ENCODE data around the gene MRPL24. TPM values are rescaled to one million over a fixed set of nuclear protein-coding genes. Genes with fewer than 3 reads are reported as not detected.

The MRPL24 gene
- total and polyA plus RNA-seq, 9 of the 15 experiments (the other 6 are each of a cell fraction or from before 2014, with no cell fraction given) = 74.3 to 267 (median 113) TPM

DNA sequence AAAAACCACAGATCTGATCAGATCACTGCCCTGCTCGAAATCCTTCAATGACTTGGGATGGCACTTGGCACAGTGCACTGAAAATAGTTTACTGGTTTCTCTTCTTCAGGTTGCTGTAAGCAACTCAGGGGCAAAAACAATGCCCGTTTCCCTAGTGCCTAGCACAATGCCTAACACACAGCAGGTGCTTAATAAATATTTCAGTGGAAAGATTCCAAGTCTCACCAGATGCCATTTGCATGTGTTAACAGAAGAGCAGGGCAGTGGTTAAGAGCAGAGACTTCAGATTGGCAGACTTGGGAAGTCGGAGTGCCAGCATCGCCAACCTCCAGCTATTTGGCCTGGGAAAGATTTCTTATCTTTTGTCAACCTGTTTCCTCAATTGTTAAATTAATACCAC, 23.5 kb downstream of the MRPL24 start (continued):
- TF ChIP-seq, protein P1, sequence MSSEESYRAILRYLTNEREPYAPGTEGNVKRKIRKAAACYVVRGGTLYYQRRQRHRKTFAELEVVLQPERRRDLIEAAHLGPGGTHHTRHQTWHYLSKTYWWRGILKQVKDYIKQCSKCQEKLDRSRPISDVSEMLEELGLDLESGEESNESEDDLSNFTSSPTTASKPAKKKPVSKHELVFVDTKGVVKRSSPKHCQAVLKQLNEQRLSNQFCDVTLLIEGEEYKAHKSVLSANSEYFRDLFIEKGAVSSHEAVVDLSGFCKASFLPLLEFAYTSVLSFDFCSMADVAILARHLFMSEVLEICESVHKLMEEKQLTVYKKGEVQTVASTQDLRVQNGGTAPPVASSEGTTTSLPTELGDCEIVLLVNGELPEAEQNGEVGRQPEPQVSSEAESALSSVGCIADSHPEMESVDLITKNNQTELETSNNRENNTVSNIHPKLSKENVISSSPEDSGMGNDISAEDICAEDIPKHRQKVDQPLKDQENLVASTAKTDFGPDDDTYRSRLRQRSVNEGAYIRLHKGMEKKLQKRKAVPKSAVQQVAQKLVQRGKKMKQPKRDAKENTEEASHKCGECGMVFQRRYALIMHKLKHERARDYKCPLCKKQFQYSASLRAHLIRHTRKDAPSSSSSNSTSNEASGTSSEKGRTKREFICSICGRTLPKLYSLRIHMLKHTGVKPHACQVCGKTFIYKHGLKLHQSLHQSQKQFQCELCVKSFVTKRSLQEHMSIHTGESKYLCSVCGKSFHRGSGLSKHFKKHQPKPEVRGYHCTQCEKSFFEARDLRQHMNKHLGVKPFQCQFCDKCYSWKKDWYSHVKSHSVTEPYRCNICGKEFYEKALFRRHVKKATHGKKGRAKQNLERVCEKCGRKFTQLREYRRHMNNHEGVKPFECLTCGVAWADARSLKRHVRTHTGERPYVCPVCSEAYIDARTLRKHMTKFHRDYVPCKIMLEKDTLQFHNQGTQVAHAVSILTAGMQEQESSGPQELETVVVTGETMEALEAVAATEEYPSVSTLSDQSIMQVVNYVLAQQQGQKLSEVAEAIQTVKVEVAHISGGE (CRISPR knock-in tag; IDR thresholded peaks at IDR 0.05) = no peak

DNA sequence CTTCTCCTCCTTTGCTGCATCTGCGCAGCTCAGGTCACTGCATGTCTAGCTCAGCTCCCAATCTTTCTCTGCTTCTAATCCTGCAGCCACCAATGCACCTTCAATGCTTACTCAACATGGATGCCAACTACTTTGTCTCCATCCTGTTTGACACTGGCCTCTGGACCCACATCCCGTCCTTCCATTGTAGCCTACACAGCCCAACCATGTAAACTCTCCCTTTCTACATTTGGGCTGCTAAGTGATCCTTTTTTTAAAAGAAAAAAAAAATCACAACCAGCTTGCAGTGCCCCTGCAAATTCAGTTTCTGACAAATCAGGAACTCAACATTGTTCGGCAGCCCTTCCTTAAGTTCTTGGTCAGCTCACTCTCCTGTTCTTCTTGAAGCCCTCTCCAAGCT, 26.1 kb downstream of the MRPL24 start:
- H3K27me3 ChIP-seq (ENCODE audit: control insufficient read depth in 2 of 2, insufficient read depth in 2 of 2, low read length in 2 of 2) = no peaks in the 10 kb centered on the region
- ChIA-PET POLR2A (interaction anchor here (0.7 to 4.3 kb wide), 6 partner anchors 8 to 20 kb away, joined by 3 to 21 read pairs (median 4); partner anchors contain the start of genes ISG20L2 and METTL25B), CTCF (ENCODE audit: low intra/inter-chr PET ratio) (interaction anchor here (0.9 kb wide), 1 partner anchor 94 kb away, joined by 3 read pairs; no protein-coding TSS in a partner anchor)
- H3K27ac ChIP-seq (ENCODE audit: extremely low read depth, low read depth, low read length) = no peak overlapping the region
- in situ Hi-C loops (cut with MboI) = no loop called here
- H3K4me2 ChIP-seq (ENCODE audit: insufficient read depth, low read length) = no peak overlapping the region
- no TSS peak for BruUV-seq (replicated peaks)
- H3K36me3 ChIP-seq (ENCODE audit: control insufficient read depth, insufficient read depth, low read length) = peaks cover 8% of the 10 kb centered on the region; the same call in 2 of the 3 replicates
- ATAC-seq (no peak), DNase-seq (ENCODE audit: extremely low read depth in 1 of 4, low spot score in 3 of 4) (no peak), FAIRE-seq (no peak)
- H3K4me1 ChIP-seq (replicated peaks in 1 of 2; ENCODE audit: control insufficient read depth in 2 of 2, insufficient read depth in 2 of 2, low read length in 2 of 2) = no peaks in the 10 kb centered on the region; a peak in 1 of 5 replicates
- 59% methylated on average over 3 of the region's 3 CpGs for WGBS (ENCODE audit: insufficient coverage, low coverage, missing lambda C conversion rate)
- no peak overlapping the region for H2AFZ ChIP-seq (ENCODE audit: low read depth, low read length)
- H3K79me2 ChIP-seq (ENCODE audit: control insufficient read depth, insufficient read depth, low read length) = no peaks in the 10 kb centered on the region
- H3K9me1 ChIP-seq (ENCODE audit: control insufficient read depth, insufficient read depth, low read length) = no peaks in the 10 kb centered on the region
- TF ChIP-seq, protein P2, sequence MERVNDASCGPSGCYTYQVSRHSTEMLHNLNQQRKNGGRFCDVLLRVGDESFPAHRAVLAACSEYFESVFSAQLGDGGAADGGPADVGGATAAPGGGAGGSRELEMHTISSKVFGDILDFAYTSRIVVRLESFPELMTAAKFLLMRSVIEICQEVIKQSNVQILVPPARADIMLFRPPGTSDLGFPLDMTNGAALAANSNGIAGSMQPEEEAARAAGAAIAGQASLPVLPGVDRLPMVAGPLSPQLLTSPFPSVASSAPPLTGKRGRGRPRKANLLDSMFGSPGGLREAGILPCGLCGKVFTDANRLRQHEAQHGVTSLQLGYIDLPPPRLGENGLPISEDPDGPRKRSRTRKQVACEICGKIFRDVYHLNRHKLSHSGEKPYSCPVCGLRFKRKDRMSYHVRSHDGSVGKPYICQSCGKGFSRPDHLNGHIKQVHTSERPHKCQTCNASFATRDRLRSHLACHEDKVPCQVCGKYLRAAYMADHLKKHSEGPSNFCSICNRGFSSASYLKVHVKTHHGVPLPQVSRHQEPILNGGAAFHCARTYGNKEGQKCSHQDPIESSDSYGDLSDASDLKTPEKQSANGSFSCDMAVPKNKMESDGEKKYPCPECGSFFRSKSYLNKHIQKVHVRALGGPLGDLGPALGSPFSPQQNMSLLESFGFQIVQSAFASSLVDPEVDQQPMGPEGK (CRISPR knock-in tag; IDR thresholded peaks at IDR 0.05; ENCODE audit: borderline replicate concordance) = no peak
- TF ChIP-seq NFRKB (IDR thresholded peaks at IDR 0.05; ENCODE audit: low read depth) (no peak), RUNX1 (IDR thresholded peaks at IDR 0.05; ENCODE audit: low read depth) (no peak), ZFX (CRISPR knock-in tag; IDR thresholded peaks at IDR 0.05) (no peak), GABPA (tag; conservative IDR thresholded peaks at IDR 0.05; ENCODE audit: low read depth) (no peak), ETS2 (tag; IDR thresholded peaks at IDR 0.05; ENCODE audit: borderline replicate concordance, poor library complexity, severe bottlenecking) (no peak), GABPB1 (CRISPR knock-in tag; IDR thresholded peaks at IDR 0.05) (no peak), ZNF239 (CRISPR knock-in tag; IDR thresholded peaks at IDR 0.05) (no peak)
- TF ChIP-seq, protein P3, sequence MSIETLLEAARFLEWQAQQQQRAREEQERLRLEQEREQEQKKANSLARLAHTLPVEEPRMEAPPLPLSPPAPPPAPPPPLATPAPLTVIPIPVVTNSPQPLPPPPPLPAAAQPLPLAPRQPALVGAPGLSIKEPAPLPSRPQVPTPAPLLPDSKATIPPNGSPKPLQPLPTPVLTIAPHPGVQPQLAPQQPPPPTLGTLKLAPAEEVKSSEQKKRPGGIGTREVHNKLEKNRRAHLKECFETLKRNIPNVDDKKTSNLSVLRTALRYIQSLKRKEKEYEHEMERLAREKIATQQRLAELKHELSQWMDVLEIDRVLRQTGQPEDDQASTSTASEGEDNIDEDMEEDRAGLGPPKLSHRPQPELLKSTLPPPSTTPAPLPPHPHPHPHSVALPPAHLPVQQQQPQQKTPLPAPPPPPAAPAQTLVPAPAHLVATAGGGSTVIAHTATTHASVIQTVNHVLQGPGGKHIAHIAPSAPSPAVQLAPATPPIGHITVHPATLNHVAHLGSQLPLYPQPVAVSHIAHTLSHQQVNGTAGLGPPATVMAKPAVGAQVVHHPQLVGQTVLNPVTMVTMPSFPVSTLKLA (conservative IDR thresholded peaks at IDR 0.05) = no peak
- intact Hi-C loops (cut with micrococcal nuclease) = no loop called here
- no peak overlapping the region for H3K4me3 ChIP-seq
- H4K20me1 ChIP-seq (replicated peaks; ENCODE audit: control insufficient read depth, insufficient read depth, low read length) = no peaks in the 10 kb centered on the region
- H3K9me3 ChIP-seq (replicated peaks; ENCODE audit: control insufficient read depth, insufficient read depth, low read depth, low read length) = no peaks in the 10 kb centered on the region
- H3K9ac ChIP-seq (ENCODE audit: insufficient read depth in 1 of 2, low read depth in 2 of 2, low read length in 2 of 2) = no peak overlapping the region
